GM19023 (cell line): ENCODE results near the gene MTREX.

Source experiments
- ATAC-seq: cut with Tn5 transposase; IDR thresholded peaks from one replicate; pipeline ENCODE4 v1.9.1; 2021; ENCODE audit warnings: mild to moderate bottlenecking, moderate library complexity; ENCODE audit not compliant: unreplicated experiment

MTREX gene

DNA sequence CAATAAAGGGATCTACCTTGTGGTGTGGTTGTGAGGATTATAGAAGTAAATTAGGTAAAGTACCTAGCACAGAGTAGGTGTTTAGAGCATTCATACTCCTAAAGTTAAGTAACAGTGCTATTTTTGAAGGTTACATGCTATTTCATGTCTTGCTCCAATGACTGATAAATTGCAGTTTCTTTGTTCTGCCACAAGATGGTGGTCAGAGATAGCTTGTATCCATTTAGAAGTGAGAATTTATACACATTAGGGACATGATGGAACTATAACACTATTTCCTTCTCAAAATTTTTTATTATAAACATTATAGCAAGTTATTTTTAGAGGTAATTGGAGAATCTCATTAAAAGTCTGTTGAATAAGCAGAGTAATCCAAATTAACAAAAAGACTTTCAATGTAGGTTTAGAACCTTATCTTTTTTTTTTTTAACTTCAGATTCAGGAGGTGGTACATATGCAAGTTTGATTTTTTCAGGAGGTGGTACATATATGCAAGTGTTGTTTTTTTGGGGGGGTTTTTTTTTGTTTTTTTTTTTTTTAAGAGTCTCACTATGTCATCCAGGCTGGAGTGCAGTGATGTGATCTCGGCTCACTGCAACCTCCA, 17.1 kb downstream of the MTREX start:
- no peak for ATAC-seq

DNA sequence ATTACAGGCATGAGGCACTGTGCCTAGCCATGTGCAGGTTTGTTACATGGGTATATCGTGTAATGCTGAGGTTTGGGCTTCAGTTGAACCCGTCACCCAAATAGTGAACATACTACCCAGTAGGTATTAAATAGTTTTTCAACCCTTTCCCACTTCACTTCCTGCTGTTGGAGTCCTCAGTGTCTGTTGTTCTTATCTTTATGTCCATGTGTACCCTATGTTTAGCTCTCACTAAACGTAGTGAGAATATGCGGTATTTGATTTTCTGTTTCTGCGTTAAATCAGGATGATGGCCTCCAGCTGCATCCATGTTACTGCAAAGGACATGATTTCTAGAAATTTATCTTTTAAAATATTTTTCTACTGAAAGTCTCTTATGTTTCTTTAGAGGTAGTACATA, 17.8 kb downstream of the MTREX start:
- no peak for ATAC-seq

DNA sequence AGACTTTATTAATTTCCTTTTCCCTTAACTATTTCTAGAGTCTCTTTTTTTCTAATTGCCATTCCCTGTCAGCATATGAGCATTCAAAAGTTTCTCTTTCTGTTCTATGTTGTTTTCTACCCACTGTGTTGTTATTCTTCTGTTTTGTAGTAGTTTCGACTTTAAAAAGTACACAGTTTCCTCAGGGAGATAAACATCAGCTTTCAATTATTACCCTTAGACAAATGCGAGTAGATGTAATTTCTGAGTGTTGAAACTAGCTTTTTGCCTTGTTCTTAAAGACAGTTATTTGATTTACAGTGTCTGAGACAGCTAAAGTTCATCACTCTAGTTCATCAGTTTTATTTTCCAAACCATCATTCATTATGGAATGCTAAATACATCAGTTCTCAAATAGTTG, 19.5 kb downstream of the MTREX start:
- no peak for ATAC-seq

DNA sequence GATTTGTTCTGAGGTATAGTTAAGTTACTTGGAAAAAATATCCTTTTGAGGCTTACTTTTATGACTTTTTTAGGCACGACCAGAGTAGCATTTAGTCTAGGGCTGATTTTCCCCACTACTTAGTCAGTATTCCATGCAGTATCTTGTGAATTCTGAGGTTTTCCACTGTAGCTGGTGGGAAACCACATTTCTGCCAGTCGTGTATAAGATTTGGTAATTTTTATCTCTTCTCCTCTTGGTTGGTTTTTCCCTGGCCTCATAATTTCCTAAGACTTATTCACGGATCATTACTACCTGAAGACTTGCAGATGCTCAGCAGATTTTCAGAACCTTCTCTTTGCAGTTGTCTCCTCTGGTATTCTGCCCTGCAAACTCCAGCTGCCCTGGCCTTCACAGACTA, 23.5 kb downstream of the MTREX start:
- ATAC-seq = no peak

DNA sequence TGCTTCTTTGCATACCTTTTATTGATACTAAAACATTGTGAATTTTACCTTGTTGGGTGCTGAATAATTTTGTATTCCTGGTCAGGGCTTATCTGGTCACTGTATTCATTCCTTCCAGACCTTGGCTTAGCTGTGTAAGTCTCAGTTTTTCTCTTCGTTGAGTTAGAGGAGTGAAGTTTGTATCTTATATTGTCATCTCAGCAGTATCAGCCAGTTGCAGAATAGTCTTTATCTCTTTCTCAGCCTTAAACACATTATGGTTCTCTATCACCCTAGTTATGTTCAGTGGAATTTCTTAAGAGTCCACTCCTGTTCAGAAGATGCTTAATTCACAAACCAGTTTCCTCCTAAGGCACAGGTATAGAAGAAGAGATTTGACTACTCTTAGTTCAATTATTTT, 25.2 kb downstream of the MTREX start:
- no peak for ATAC-seq

DNA sequence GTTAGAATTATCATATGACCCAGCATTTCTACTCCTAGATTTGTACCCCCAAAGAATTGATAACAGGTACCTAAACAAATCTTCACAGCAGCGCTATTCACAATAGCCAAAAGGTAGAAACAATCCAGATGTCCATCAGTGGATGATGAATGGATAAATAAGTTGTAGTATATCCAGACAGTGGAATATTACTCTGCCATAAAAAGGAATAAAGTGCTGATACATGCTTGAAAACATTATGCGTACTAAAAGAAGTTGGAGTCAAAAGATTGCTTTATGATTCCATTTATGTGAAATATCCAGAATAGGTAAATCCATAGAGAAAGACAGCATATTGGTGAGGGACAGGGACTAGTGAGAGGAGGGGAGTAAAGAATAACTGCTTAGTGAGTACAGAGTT, 26.0 kb downstream of the MTREX start:
- ATAC-seq = no peak

DNA sequence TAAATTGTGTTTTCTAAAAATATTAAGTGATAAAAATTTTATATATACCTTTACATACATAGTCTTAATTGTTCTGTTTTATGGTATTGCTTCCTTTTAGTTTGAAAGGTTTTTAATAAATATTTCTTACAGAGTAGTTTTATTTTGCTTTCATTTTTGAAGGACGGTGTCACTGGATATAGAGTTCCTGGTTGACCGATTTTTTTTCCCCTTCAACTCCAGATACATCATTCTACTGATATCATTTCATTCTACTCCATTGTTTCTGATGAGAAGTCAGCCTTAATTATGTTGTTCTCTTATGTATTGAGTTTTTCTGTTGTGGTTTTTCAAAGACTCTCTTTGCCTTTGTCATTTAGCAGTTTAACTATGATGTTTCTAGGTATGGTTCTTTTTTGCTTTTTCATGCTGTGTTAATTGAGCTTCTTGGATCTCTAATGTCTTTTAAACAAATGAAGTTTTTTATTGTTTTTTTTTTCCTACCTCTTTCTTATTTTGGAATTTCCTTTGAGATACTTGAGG, 30.4 kb downstream of the MTREX start:
- ATAC-seq = no peak

DNA sequence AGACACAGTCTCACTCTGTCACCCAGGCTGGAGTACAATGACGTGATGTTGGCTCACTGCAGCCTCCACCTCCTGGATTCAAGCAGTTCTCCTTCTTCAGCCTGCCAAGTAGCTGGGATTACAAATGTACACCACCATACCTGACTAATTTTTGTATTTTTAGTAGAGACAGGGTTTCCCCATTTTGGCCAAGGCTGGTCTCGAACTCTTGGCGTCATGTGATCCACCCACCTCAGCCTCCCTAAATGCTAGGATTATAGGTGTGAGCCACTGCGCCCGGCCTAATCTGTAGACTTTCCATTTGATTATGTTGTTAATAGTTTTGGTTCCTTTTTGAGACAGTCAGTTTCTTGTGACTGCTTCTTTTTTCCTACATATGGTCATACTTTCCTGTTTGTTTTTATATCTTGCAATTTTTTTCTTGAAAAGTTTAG, 31.0 kb downstream of the MTREX start:
- no peak for ATAC-seq

DNA sequence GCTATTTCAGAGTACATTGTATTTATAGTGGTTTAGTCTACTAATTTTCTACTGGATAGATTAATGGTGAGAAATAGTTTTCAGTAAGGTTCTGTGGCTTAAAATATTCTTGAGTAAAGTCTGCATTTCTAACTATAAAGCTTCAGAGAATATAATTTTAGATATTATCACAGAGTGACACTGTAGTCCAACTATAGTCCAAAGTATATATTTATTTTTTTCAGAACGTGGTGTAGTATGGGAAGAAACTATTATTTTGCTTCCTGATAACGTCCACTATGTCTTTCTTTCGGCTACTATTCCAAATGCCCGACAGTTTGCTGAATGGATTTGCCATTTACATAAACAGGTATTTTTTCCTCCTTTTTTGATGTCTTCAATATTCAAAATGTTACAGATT, 35.3 kb downstream of the MTREX start:
- ATAC-seq = no peak

DNA sequence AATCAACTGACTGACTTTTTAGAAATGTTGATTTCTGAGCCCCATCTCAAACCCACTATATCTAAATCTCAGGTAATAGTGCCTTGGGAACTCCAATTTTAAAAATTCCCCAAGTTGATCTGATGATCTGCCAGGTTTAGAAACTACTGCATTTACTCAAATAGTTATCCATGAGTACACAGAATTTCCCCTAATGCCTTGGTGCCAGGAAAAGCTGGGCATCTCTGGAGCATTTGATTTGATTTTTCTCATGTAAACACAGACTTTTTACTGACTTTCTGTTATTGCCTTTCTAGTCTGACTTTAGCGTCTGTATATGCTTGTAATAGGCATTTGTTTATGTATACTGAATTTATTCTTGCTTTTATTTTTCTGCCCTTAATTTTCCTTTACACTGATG, 35.8 kb downstream of the MTREX start:
- ATAC-seq = no peak

DNA sequence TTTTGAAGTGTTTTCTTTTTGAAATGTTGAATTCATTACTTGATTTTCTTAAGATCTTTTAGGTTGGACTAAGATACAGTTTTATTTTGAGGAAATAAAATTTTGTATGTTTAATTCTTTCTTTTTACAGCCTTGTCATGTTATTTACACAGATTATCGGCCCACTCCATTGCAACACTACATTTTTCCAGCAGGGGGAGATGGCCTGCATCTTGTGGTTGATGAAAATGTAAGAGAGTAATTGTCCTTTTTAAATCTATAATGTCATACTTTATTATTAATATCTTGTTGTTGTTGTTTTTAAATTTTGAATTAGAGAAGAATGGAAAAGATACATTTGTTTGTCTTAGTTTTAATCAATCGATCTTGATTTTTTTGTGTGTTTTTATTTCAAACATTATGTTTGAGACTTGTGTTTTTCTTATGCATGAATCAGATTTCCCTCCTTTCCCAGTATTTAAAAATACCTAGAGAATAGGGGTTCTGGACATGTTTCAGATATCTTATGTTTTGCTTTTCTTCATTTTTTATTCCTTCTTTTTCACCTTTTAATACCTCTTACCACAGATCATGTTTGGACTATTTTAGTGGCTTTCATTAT, 36.7 kb downstream of the MTREX start:
- ATAC-seq = no peak

DNA sequence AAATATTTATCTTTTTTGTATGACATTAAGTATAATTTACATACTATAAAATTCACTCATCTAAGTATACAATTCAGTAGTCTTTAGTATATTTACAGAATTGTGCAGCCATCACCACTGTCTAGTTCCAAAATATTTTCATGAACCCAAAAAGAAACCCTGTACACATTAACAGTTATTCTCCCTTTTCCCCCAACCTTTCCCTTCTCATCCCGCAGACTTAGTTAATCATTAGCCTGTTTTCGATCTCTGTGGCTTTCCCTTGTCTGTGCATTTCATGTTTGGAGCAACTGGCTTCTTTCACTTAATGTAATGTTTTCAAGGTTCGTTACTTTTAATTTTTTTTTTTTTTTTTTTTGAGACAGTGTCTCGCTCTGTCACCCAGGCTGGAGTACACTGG, 37.5 kb downstream of the MTREX start:
- ATAC-seq = no peak

DNA sequence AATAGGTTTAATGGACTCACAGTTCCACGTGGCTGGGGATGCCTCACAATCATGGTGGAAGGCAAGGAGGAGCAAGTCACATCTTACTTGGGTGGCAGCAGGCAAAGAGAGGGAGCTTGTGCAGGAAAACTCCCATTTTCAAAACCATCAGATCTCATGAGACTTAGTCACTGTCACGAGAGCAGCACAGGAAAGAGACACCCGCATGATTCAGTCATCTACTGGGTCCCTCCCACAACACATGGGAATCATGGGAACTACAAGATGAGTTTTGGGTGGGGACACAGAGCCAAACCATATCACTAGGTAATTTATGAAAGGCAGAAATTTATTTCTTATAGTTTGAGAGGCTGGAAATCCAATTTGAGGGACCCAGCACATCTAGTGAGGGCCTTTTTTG, 40.0 kb downstream of the MTREX start:
- ATAC-seq = no peak

DNA sequence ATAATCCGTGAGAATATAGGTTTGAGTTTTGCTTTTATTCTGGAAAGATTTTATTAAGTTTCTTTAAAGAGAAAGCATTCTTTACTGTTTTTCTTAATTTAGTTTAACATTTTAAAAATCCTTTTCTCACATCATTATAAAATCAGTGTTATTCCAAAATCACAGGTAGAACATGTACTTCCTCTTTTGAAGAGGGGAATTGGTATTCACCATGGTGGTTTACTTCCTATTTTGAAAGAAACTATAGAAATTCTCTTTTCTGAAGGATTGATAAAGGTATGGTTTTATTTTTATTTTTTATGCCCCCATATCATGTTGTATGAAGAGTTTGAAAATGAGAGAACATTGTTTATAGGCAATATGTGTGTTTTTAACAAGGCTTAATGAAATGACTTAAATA, 43.0 kb downstream of the MTREX start:
- no peak for ATAC-seq

DNA sequence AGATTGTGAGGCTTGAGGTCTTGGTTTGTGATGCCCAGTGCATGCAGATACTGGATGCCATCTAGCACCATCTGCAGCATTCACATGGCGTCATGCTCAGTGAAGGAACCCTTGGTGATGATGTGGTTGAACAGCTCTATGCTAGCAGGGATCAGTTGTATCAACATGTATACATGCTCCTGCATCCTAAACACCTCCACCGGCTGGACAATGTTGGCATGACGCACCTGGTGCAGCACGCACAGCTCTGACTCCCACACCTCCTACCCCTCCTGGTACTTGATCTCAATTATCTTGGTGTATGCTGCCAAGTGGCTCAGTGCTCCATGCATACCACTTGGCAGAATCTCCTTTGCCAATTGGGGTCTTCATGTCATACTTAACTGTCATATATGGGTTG, 49.1 kb downstream of the MTREX start:
- ATAC-seq = no peak

DNA sequence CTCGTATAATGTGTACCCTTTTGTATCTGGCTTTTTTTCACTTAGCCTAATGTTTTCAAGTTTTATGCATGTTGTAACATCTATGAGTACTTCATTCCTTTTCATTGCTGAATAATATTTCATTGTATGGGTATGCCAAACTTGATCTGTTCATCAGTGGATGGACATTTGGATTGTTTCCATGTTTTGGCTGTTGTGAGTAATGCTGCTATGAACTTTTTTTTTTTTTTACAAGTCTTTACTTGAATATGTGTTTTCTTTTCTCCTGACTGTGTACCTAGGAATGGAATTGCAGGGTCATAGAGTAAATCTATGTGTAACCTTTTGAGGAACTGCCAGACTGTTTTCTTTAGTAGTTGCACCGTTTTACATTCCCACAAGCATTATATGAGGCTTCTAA, 52.4 kb downstream of the MTREX start:
- no peak for ATAC-seq

DNA sequence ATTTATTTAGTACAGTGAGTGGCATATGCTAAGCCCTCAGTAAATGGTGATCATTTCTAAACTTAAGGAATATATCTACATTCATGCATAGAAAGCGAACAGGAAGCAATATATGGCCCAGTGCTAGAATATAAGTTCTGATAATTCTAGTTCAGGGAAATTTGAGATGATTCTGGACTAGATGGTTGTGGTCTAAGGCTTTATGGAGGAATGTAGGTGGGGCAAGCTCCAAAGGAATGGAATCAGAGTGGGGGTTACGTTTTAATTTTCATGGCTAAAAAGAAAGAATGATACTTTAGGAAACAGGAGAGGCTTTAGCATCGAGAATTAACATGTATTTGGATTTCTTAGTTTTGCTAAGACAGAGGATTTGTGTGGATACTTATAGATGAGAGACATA, 56.1 kb downstream of the MTREX start:
- ATAC-seq = no peak

DNA sequence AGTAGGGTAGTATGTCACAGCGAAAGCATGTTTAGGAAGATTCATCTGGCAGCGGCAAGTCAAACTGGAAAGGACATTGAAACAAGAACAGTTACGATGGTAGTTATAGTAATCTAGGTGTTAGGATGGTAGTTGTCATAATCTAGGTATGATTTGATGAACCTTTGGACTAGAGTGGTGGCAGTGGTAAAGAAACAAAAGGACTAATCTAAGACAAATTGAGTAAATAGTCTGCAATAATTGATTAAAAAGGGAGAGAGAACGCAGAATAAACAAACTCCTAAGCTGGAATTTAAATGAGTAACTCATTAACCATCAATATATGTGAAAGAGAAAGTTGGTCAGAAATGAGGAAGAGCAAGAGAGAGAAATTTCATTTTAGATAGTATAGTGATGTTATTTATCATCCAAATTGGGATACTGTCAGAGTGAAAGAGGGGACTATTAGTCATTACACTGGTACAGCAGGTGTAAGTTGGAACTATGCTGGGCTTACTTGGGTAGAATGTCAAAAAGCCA, 56.8 kb downstream of the MTREX start:
- peak; percentile 96 for ATAC-seq

DNA sequence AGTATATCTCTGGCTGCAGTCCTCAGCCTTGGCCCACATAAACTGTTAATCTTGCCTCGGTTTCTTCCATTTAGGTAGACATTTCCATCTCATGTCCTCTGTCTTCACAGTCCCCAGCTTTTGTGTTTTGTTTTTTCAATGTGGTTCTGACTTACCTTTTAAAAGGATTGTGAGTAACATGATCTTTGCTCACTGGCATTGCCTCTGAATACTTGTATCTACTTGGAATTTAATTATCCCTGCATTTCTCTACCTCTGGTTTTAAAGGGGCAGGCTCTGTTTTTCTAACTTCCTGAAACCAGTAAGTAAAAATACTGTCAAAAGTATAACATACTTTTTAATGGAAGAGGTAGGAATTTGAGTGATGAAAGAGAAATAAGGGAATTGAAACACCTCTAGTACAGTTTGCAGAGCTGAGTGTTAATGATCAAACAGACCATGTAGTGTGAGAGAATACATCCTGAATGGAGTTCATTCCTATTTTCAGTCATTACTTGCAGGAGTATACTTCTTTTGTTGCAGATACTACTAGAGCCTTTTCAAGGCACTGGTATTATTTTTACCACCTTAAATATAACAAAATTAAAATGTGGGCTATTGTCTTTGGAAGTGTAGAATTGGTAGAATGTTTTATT, 62.6 kb downstream of the MTREX start:
- no peak for ATAC-seq

DNA sequence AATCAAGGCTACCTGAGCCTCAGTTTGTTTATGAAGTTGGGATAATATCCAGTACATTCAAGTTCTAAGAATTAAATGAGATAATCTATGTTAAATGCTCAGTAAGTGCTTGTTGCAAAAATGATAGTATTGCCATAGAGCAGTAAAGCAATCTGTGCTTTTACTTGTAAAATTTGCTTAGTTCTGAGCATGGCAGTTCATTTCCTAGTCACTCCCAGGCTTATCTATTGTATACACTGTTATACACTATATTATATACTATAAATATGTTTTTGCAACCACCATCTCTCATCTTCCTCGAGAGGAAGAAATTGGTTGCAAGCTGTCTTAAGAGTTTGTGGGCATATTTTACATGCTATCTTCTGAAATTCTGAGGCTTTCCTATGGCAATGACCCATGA, 63.4 kb downstream of the MTREX start:
- ATAC-seq = no peak

DNA sequence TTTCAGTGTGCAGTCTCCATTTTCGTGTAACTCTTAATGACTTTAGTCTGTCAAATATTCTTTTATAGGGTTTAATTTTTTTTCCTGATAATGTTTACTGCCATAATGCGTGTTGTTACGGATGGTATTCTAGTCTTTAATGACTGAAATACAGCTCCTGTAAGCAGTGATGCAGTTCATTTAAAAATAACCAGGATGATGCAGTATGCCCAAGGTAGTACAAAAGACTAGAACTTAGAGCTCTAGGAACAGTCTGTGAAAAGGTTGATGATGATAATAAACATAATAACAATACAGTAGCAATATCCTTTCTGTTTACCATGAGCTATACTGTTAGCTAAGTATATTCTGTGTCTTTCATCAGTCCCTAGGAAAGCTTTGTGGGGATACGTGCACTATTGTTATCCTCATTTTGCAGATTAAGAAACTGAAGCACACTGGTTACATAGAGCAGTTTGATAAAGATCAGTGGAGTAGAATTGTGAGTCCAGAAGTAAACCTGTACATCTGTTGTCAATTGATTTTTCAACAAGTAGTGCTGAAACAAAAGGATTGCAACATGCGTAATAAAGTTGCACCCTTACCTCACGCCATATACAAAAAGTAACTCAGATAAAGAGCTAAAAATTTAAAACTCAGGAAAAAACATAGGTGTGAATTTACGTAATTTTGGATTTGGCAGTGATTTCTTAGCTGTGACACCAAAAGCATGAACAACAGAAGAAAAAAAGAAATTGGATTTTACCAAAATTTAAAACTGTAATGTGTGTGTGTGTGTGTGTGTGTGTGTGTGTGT, 64.5 kb downstream of the MTREX start:
- ATAC-seq = no peak
